HEK293T (cell line): ENCODE measurements around the gene ADNP2.

Source experiments
- CTCF ChIA-PET: fragments of 350-600 bp; formaldehyde crosslinking; extraction: SDS; loops from one replicate; lab custom pipeline; 2021; ENCODE audit warnings: antibody characterized with exemption, inconsistent platforms; lab: Yijun Ruan, JAX
- POLR2A ChIA-PET: fragments of 350-600 bp; formaldehyde crosslinking; extraction: SDS; loops from one replicate; lab custom pipeline; 2020; ENCODE audit warnings: antibody characterized with exemption, inconsistent platforms; lab: Yijun Ruan, JAX
- DNase-seq: peaks from one replicate; pipeline ENCODE4 v3.0.0; 2012; ENCODE audit warnings: mixed read lengths; ENCODE audit errors: extremely low spot score
- ARNT ChIP-seq: fragments of 450-650 bp; IDR thresholded peaks from 2 replicates; pipeline ENCODE4 v1.6.1; 2017; ENCODE audit warnings: mild to moderate bottlenecking
- BHLHE40 ChIP-seq: fragments of 450-650 bp; IDR thresholded peaks from 2 replicates; pipeline ENCODE4 v1.6.1; 2016; ENCODE audit warnings: mild to moderate bottlenecking, moderate library complexity, borderline replicate concordance
- CTBP1 ChIP-seq: fragments of 450-650 bp; IDR thresholded peaks from 2 replicates; pipeline ENCODE4 v1.6.1; 2016; ENCODE audit warnings: borderline replicate concordance
- ELF4 ChIP-seq: fragments of 450-650 bp; IDR thresholded peaks from 2 replicates; pipeline ENCODE4 v1.6.1; 2017; ENCODE audit warnings: antibody characterized with exemption
- FOXA1 ChIP-seq: fragments of 450-650 bp; IDR thresholded peaks from 2 replicates; pipeline ENCODE4 v1.6.1; 2016; ENCODE audit warnings: mild to moderate bottlenecking
- FOXK2 ChIP-seq: fragments of 450-650 bp; IDR thresholded peaks from 2 replicates; pipeline ENCODE4 v1.6.1; 2016; ENCODE audit warnings: mild to moderate bottlenecking
- FOXM1 ChIP-seq: fragments of 450-650 bp; IDR thresholded peaks from 2 replicates; pipeline ENCODE4 v1.6.1; 2017; ENCODE audit warnings: mild to moderate bottlenecking, borderline replicate concordance
- HDGF ChIP-seq: fragments of 450-650 bp; IDR thresholded peaks from 2 replicates; pipeline ENCODE4 v1.6.1; 2017; ENCODE audit warnings: antibody characterized with exemption, borderline replicate concordance
- L3MBTL2 ChIP-seq: fragments of 450-650 bp; conservative IDR thresholded peaks from 2 replicates; pipeline ENCODE4 v1.6.1; 2016; ENCODE audit warnings: mild to moderate bottlenecking
- LEF1 ChIP-seq: fragments of 450-650 bp; IDR thresholded peaks from 2 replicates; pipeline ENCODE4 v1.6.1; 2017; ENCODE audit warnings: mild to moderate bottlenecking, borderline replicate concordance
- NFRKB ChIP-seq: fragments of 450-650 bp; IDR thresholded peaks from 2 replicates; pipeline ENCODE4 v1.6.1; 2016; ENCODE audit warnings: mild to moderate bottlenecking, moderate library complexity
- SP1 ChIP-seq: fragments of 450-650 bp; IDR thresholded peaks from 2 replicates; pipeline ENCODE4 v1.6.1; 2017
- SUZ12 ChIP-seq: fragments of 450-650 bp; IDR thresholded peaks from 2 replicates; pipeline ENCODE4 v1.6.1; 2016; ENCODE audit warnings: mild to moderate bottlenecking
- TARDBP ChIP-seq: fragments of 450-650 bp; IDR thresholded peaks from 2 replicates; pipeline ENCODE4 v1.6.1; 2016
- ZNF384 ChIP-seq: fragments of 450-650 bp; IDR thresholded peaks from 2 replicates; pipeline ENCODE4 v1.6.1; 2016
- TF ChIP-seq, protein P1 (sequence below): fragments of 450-650 bp; IDR thresholded peaks from 2 replicates; pipeline ENCODE4 v1.6.1; 2016

The ADNP2 gene

GRCh38 chr18:80068571-80069272, 40.3 kb upstream of the ADNP2 start:
- TF ChIP-seq CTBP1 (no peak), LEF1 (no peak)
- ChIA-PET POLR2A (no interaction called here), CTCF (no interaction called here)
- no peak for DNase-seq

DNA sequence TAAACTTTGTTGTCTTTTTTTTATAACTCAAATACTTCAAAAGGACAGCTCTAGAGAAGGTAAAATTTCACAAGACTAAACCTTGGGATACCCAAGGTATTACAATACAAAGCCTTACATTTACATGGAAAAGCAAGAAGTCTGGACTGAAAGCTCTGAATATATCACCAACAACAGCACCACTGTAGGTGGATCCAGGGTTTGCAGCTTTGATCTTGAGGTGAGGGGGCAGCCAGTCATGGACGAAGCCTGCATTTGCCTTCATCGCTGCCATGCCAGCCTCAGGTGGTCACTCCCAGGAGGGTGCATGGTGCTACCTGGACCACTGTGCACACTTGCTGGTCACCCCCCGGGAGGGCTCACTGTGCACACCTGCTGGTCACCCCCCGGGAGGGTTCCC, 38.2 kb upstream of the ADNP2 start:
- CTCF ChIA-PET, result no interaction called here
- TF ChIP-seq TARDBP (no peak), BHLHE40 (no peak), NFRKB (no peak), HDGF (no peak), FOXA1 (no peak), SP1 (no peak), CTBP1 (no peak), LEF1 (no peak), ELF4 (no peak), SUZ12 (no peak), FOXK2 (no peak), ARNT (no peak), ZNF384 (no peak), FOXM1 (no peak), L3MBTL2 (no peak)
- TF ChIP-seq, protein P1, sequence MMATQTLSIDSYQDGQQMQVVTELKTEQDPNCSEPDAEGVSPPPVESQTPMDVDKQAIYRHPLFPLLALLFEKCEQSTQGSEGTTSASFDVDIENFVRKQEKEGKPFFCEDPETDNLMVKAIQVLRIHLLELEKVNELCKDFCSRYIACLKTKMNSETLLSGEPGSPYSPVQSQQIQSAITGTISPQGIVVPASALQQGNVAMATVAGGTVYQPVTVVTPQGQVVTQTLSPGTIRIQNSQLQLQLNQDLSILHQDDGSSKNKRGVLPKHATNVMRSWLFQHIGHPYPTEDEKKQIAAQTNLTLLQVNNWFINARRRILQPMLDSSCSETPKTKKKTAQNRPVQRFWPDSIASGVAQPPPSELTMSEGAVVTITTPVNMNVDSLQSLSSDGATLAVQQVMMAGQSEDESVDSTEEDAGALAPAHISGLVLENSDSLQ, result no peak
- no peak for DNase-seq
- POLR2A ChIA-PET, result no interaction called here

GRCh38 chr18:80074183-80074582, 34.9 kb upstream of the ADNP2 start:
- TF ChIP-seq NFRKB (no peak), FOXK2 (no peak), FOXM1 (no peak), L3MBTL2 (no peak), ELF4 (no peak), SUZ12 (no peak), SP1 (no peak), CTBP1 (no peak), FOXA1 (no peak), ZNF384 (no peak), BHLHE40 (no peak)
- TF ChIP-seq, protein P1, result no peak
- POLR2A ChIA-PET, result no interaction called here
- CTCF ChIA-PET, result no interaction called here
- DNase-seq, result no peak

DNA sequence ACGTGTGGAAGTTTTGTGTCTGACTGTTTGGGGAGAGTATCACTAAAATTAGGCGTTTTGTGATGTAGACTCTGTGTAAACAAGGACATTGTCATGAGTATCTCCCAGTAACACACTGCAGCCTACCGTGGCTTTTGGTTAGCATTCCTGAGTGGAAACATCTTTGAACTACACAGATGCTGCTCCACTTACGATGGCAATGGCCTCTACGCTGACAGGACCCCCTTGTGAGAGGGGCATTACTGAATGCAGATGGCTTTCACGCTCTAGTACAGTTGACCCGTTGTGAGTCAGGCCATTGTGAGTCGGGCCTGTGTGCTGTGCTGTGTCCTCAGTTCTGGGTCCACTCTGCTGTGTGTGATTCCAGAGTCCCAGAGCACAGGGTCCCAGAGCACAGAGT, 34.4 kb upstream of the ADNP2 start:
- ChIA-PET POLR2A (no interaction called here), CTCF (no interaction called here)
- TF ChIP-seq HDGF, result no peak
- TF ChIP-seq LEF1, result no peak
- no peak for TF ChIP-seq ELF4
- no peak for TF ChIP-seq ARNT
- TF ChIP-seq L3MBTL2, result no peak
- no peak for TF ChIP-seq SP1
- no peak for TF ChIP-seq FOXK2
- TF ChIP-seq SUZ12, result no peak
- TF ChIP-seq ZNF384, result no peak
- no peak for TF ChIP-seq TARDBP
- TF ChIP-seq FOXA1, result no peak
- no peak for TF ChIP-seq FOXM1
- TF ChIP-seq BHLHE40, result no peak
- TF ChIP-seq, protein P1, result no peak
- TF ChIP-seq CTBP1, result no peak
- TF ChIP-seq NFRKB, result no peak
- no peak for DNase-seq

GRCh38 chr18:80075940-80076339, 33.1 kb upstream of the ADNP2 start:
- POLR2A ChIA-PET, result no interaction called here
- no peak for TF ChIP-seq L3MBTL2
- no peak for TF ChIP-seq FOXM1
- TF ChIP-seq ZNF384, result no peak
- TF ChIP-seq FOXA1, result no peak
- TF ChIP-seq SP1, result no peak
- no peak for TF ChIP-seq LEF1
- TF ChIP-seq HDGF, result no peak
- no peak for TF ChIP-seq SUZ12
- no peak for TF ChIP-seq BHLHE40
- no peak for TF ChIP-seq TARDBP
- no peak for TF ChIP-seq FOXK2
- no peak for TF ChIP-seq NFRKB
- CTCF ChIA-PET, result no interaction called here
- DNase-seq, result no peak

DNA sequence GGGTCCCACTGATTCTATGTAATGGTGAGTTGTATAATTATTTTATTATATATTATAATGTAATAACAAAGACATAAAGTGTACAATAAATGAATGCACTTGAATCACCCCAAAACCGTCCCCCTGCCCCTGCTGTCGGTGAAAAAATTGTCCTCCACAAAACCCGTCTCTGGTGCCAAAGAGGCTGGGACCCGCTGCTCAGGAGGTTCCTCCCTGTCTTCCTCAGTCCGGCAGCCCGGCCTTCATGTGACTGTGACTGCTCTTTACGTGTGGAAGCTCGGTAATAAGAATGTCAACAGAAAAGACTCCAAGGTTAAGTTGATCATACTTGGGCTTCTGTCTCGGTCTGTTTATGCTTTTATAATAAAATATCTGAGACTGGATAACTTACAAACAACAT, 32.7 kb upstream of the ADNP2 start:
- DNase-seq, result no peak
- ChIA-PET POLR2A (no interaction called here), CTCF (no interaction called here)
- no peak for TF ChIP-seq SUZ12
- no peak for TF ChIP-seq CTBP1
- TF ChIP-seq SP1, result no peak
